HG03571 (cell line): ENCODE data around the gene NDUFB5.

ENCODE experiments used
- ATAC-seq: cut with Tn5 transposase; IDR thresholded peaks from one replicate; pipeline ENCODE4 v1.9.1; 2021; ENCODE audit not compliant: unreplicated experiment

Gene NDUFB5

DNA sequence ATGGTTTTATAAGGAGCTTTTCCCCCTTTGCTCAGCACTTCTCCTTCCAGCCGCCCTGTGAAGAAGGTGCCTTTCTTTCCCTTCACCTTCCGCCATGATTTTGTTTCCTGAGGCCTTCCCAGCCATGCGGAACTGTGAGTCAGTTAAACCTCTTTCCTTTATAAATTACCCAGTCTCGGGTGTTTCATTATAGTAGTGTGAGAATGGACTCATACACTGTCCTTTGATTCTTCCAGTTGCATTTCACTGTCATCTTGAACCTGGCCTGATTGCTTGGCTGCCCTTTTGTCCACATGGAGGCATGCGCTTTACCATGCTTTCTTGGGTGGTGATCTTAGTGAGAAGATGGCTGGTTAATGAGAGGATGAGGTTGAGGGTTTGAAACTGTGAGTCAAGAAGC is 71.5 kb downstream of the NDUFB5 start:
- no peak for ATAC-seq
